HG03097 (cell line): Measurements from ENCODE around the gene CMKLR1.

Source experiments
- ATAC-seq: cut with Tn5 transposase; IDR thresholded peaks from one replicate; pipeline ENCODE4 v1.9.1; 2021; ENCODE audit not compliant: unreplicated experiment, low FRiP score

The CMKLR1 gene

DNA sequence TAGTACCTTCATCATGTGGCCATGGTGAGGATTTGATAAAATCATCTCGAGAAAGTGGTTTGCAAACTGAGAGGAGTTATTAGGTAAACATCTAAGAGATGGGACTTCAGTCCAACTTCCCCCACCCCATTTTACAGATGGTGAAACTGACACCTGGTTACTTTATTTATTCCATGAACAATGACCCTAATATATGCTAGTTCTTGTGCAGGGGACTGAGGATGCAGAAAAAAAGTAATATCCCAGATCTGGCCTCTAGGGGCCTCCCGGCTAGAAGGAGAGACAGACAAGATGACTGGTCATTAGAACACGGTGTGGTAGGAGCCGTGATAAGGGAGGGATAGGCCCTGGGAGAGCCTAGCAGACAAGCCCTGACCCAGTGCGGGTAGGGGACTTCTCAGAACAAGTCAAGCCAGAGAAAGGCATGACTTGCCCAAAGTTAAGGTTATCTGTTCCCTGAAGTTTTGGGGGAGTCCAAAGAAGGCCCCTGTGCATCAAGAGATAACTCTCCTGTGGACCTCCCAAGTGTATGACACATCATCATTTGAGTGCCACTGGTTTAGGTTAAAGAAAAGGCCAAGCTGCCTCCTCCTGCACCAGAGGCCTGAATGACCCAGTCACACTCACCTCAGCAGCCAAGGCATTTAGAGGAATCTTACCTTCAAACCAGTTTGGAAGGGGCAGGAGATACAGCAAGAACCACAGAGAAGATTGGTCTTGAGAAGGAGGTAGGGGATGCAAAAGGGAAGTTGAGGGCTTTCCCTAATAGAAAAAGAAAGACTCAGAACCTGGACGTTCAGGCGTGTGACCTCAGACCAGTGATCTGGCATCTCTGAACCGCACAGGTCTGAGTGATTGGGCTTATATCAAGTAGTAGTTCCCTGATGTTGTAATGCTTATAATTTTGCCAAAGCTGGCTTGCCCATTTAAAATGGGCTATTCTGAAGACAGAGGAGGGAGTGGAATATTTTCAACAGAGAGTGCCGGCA is 1.6 kb downstream of the CMKLR1 start:
- ATAC-seq, result no peak

DNA sequence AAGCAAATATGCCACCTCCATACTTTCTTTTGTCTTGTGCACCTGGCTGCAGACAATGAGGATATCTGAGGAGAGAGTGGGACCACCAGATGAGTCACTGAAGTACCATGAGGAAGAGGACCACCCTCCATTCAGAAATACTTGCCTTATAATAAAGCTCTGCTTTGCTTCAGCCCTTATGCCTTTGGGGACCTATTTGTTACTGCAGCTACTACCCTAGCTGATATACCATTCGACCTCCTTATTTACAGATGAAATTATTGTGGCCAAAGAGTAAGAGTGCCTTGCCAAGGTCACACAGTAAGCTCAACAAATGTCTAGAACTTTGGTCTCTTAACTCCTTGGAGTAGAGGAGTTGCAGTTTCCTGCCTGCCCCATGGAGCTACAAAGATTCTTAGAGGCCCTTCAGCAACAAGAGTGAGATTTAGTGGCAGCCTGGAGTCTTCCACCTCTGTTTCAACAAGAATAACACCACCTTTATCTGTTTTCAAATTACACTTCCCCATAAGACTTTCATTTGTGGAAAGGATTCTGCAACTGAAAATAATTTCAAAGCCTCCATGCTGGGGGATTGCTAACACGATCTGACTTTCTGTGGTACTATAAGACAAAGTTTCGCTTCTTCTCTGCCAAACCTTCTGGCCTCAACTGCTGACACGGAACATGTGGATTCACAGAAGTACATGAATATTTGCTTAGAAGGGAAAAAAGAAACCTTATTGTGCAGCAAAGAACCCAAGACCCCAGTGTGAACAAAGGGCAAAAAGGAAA is 3.6 kb downstream of the CMKLR1 start:
- peak; percentile 55 for ATAC-seq

DNA sequence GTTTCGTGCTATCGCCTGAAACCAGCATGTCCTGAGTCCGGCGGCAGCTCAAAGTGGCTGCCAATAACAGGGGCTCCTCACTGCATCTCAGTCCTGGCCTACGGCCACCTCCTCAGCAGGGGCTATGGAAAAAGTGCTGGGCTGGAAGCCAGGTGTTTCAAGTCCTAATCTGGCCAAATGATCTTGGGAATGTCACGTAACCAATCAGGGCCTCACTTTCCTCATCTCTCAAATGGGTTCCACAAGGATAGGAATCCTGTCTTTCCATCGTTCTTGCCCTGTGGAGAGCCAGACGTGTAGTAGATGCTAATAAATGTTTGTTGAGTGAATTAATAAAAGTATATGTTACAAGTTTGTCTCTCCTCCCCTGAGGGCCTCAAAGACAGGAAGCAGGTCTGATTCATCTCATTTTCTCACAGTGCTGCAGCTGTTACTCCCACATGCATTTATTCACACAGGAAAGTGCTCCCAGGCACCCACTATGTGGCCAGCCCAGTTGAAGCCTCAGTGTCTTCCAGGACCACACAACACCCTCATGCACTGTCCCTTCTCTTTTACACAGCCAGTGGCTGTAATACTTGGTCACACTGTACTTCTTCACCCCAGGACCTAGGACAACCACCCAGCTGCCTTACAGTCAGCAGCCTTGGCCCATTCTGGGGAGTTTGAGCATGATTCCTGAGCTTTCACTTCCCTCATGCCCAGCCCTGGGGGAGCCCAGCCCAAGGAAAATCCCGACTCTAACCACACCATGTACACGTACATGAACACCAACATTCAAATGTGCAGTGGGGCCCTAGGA is 5.0 kb downstream of the CMKLR1 start:
- ATAC-seq, result no peak

DNA sequence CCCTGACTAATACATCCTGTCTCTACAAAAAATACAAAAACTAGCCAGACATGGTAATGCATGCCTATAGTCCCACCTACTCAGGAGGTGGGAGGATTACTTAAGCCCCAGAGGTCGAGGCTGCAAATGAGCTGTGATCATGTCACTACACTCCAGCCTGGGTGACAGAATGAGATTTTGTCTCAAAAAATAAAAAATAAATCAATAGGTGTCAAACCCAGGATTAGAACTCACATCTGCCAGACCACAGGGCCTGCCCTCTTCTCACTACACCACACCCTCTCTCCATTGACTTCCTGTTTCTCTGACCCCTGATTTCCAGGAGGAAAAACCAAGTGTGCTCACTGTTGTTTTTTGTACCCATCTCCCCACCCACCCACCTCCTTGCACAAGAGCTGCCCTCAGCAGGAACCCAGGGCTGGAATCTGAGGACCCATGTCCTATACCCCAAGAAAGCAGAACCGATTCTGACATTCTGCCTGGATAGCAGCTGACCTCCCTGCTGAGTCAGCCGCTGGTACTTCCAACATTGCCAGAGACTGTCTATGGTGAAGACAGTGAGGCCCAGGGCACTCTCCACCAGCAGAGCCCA is 6.2 kb downstream of the CMKLR1 start:
- no peak for ATAC-seq

GRCh38 chr12:108328420-108328819 is 10.7 kb downstream of the CMKLR1 start:
- no peak for ATAC-seq

DNA sequence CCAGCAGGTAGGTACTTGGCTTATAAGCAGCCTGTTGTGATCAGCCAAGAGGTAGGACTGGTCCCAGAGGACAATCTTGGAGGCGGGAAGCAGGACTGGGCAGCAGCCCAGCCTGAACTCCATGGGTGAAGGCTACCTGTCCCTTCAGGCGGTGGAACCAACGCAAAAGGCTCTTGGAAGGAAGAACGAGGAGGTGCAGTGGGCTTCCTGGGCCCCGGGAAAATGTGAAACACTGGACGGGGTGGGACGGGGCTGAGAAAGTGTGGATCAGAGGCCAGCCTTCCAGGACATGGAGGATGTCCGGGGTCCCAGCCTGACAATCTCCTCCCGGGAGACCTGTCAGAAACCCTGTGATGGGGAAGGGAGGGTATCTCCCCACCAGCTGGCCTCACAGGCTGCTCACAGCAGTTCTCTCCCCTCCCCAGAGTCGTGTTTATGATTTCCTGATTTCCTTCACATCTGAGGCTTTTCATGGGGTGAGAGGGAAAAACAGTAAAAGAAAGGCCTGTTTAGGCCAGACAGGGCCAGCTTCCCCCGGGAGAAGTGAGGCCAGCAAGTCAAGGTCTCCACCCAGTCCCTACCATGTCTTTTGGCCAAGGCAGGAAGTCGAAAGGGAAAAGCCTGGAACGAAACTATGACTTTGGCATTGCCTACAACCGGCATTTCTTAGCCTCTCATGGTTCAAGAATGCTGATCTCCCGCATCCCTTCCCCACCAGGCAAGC is 11.3 kb downstream of the CMKLR1 start:
- no peak for ATAC-seq

- no peak for ATAC-seq
Observed at GRCh38 chr12:108326254-108326750, 12.8 kb downstream of the CMKLR1 start.

- ATAC-seq, result no peak
Observed at GRCh38 chr12:108325549-108325948, 13.6 kb downstream of the CMKLR1 start.

GRCh38 chr12:108325018-108325358 is 14.1 kb downstream of the CMKLR1 start:
- no peak for ATAC-seq

DNA sequence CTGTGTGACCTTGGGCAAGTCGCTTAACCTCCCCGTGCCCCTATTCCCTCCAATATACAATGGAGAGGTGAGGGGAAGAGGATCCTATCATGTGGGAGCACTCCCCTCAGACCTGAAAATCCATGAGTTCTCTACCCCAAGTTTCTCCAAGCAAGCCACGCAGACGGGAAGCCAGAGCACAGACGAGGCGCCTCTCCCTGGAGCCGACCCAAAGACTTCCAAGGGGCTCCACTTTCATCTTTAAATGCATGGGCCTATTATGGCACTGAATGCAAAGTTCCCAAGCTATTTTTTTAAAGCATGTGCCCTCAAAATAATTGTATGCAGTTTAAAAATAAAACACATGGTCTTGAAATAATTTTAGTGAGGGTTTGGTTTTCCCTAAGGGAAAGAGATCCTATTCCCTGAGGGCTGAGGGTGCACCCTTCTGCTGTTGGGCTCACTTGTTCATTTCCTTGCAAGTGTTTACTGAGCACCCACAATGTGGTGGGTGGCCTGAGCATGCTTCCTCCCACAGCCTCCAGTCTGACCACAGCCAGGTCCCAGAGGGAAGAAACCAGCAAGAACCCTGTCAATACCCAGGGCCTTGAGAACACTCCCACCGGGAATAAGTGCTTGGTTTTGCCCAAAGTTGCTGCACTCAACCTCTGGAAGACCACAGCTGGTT is 14.6 kb downstream of the CMKLR1 start:
- no peak for ATAC-seq

GRCh38 chr12:108323581-108323980 is 15.5 kb downstream of the CMKLR1 start:
- ATAC-seq, result no peak

- no peak for ATAC-seq
Observed at GRCh38 chr12:108322998-108323397, 16.1 kb downstream of the CMKLR1 start.

DNA sequence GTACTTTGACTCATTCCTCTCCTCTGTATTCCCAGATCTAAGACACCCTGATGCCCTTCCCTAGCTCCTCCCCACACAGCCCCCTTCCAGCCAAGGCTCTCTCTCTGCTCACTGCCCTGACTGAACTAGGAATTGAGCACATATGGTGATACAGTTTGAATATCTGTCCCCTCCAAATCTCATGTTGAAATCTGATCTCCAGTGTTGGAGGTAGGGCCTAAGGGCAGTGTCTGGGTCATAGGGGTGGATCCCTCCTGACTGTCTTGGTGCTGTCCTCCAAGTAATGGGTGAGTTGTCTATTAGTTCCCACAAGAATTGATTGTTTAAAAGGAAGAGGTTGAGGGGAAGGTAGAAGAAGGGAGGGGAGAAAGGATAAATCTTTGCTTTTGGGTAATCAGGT is 17.4 kb downstream of the CMKLR1 start:
- ATAC-seq, result no peak

GRCh38 chr12:108320507-108321293 is 18.4 kb downstream of the CMKLR1 start:
- ATAC-seq, result no peak

DNA sequence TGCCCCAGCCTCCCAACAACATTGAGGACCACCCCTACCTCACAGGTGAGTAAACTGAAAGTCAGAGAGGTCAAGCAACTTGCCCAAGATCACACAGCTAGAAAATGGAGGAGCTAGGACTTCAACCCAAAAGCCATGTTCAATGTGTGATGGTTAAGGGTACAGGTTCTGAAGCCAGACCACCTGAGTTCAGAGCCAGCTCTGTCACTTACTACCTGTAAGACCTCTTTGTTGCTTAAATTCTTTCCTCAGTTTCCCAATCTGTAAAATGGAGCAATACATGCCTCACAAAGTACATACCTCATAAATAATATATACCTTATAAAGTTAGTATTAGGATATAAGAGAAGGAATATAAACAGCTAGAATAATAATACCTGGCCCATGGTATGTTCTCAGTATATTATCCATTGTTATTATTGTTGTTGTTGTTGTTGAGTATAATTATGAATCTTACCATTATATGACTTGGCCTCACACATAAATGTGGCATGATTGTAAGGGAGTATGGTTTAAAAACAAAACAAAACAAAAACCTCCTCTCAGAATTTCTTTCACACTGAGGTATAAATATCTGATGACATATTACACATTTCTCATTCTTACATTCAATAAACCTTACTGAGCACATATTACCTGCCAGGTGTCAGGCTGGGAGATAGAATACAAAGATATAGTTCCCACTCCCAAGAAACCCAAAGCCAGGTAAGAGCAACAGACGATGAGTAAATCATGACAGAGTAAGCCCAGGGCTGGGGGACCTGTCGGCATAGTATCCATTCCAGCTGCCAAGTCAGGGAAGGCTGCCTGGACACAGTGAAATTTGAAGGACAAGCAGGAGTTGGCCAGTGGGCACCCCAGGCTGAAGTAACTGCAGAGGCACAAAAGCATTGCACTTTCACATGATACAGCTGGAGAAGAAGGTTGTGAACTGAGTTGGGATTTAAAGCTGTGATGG is 19.6 kb downstream of the CMKLR1 start:
- no peak for ATAC-seq

DNA sequence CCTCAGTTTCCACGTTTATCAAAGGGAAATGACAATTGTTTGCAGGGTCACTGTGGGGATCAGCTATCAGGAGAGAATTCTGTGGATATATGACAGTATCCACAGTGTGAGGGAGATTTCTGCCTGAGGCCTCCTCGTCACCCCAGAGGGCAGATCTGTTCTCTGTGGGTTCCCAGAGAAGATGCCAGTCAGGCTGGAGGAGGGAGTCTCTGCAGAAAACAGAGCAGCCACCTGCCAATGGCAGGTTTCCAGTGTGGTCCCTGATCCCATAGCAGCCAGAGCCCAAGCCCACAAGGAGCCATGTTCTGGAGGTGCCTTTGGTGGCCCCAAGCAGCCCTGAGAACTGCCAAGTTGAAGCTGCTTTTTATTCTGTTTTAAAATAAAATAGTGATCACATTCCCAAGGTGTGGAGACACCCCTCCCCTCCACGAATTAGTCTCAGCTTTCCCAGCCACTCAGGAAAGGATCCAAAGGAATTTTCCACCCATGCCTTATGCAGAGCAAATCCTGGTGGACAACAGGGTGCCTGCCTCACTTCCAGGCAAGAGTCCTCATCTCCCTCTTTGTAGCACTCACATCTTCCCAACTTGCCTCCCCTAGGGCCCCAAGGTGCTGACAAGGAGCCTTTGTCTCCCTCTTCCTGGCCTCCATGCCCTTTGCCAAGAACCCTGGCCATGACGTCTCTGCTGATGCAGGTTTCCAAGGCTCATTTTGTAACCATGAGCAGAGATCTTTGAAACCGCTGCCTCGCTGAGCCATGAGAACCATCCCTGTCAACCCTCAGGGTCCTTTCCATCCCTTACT is 20.4 kb downstream of the CMKLR1 start:
- no peak for ATAC-seq
